ENCODE measurements around the gene RNU6-8. TPM values are rescaled to one million over a fixed set of nuclear protein-coding genes. Genes with fewer than 3 reads are reported as not detected.

The RNU6-8 gene
- total RNA-seq, 1 experiment from 2014 or later = not detected

DNA sequence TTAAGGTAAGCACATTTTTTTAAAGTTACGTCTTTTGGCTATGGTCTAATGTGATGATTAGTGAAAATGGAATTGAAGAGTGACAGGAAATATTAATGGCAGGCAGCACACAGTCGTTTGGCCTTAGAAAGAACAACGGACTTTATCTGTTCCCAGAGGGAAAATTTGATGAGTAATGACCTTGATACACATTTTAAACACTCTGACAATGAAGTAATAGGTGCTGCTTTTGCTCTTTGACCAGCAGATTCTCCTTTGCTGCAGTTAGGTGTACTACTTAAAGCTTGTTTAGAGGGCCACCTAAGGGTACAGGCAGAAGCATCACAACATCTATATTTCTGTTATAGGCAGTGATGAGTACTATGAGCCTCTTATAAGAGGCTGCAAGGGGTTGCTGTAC, 27.1 kb upstream of the RNU6-8 start:
- no peak overlapping the region for H4K8ac ChIP-seq (replicated peaks; ENCODE audit: insufficient read length, low read depth, low read length)
- no peak overlapping the region for H3K56ac ChIP-seq (ENCODE audit: insufficient read length, low read depth, low read length)
- H3K14ac ChIP-seq (ENCODE audit: insufficient read depth, low read length) = no peak overlapping the region
- TF ChIP-seq, protein P1, sequence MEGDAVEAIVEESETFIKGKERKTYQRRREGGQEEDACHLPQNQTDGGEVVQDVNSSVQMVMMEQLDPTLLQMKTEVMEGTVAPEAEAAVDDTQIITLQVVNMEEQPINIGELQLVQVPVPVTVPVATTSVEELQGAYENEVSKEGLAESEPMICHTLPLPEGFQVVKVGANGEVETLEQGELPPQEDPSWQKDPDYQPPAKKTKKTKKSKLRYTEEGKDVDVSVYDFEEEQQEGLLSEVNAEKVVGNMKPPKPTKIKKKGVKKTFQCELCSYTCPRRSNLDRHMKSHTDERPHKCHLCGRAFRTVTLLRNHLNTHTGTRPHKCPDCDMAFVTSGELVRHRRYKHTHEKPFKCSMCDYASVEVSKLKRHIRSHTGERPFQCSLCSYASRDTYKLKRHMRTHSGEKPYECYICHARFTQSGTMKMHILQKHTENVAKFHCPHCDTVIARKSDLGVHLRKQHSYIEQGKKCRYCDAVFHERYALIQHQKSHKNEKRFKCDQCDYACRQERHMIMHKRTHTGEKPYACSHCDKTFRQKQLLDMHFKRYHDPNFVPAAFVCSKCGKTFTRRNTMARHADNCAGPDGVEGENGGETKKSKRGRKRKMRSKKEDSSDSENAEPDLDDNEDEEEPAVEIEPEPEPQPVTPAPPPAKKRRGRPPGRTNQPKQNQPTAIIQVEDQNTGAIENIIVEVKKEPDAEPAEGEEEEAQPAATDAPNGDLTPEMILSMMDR (conservative IDR thresholded peaks at IDR 0.05) = no peak
- no peaks in the 10 kb centered on the region for H4K20me1 ChIP-seq (ENCODE audit: control insufficient read depth, insufficient read depth, insufficient read length)
- H2BK15ac ChIP-seq (ENCODE audit: low read depth, low read length) = no peak overlapping the region
- no CpG with 5 or more reads among the region's 3 CpGs for WGBS (ENCODE audit: extremely low coverage, insufficient read length, low lambda C conversion rate)
- H3K36me3 Mint-ChIP-seq (ENCODE audit: insufficient read depth in 1 of 3, low read depth in 3 of 3) = no peaks in the 10 kb centered on the region; a peak in 1 of 7 replicates
- H2BK5ac ChIP-seq (ENCODE audit: insufficient read length, low read length) = no peak overlapping the region
- H3K27ac Mint-ChIP-seq = no peak overlapping the region
- no peak overlapping the region for H2AFZ ChIP-seq (ENCODE audit: low read length)
- H3K9me3 Mint-ChIP-seq = peaks cover 3% of the 10 kb centered on the region in 2 experiments; a peak in 2 of 5 replicates
- H2BK120ac ChIP-seq (ENCODE audit: low read depth, low read length, poor library complexity, severe bottlenecking) = no peak overlapping the region
- no peak overlapping the region for H3T11ph ChIP-seq (ENCODE audit: low read length)
- H3K23me2 ChIP-seq (ENCODE audit: insufficient read length, low read depth, low read length, poor library complexity, severe bottlenecking) = no peaks in the 10 kb centered on the region
- no peaks in the 10 kb centered on the region for H3K27me3 Mint-ChIP-seq (ENCODE audit: low read depth)
- H3K4me3 Mint-ChIP-seq = no peak overlapping the region
- H3K4ac ChIP-seq (ENCODE audit: low read depth, low read length) = no peak overlapping the region
- no peaks in the 10 kb centered on the region for H3K4me1 Mint-ChIP-seq
- H3K23ac ChIP-seq (ENCODE audit: insufficient read length, low read depth, low read length) = no peak overlapping the region
- no peak overlapping the region for H3K4me2 ChIP-seq (ENCODE audit: insufficient read depth, insufficient read length, low read length)
- H4K5ac ChIP-seq (ENCODE audit: insufficient read length, low read depth, low read length) = no peak overlapping the region
- H3K9ac ChIP-seq (ENCODE audit: extremely low read depth, insufficient read length, low read length) = no peak overlapping the region
- H3K27ac ChIP-seq (ENCODE audit: insufficient read length, low read depth, low read length) = no peak overlapping the region
- no peak overlapping the region for H2BK20ac ChIP-seq (ENCODE audit: low read depth, low read length, poor library complexity, severe bottlenecking)
- H2AK5ac ChIP-seq (ENCODE audit: insufficient read length, low read length) = no peak overlapping the region
- no peaks in the 10 kb centered on the region for H3K79me1 ChIP-seq (ENCODE audit: insufficient read depth, low read depth, low read length, poor library complexity, severe bottlenecking)
- no peak for DNase-seq
- H3K27me3 ChIP-seq (ENCODE audit: insufficient read depth, low read length) = no peaks in the 10 kb centered on the region
- H4K91ac ChIP-seq (ENCODE audit: insufficient read length, low read depth, low read length) = no peak overlapping the region
- no peaks in the 10 kb centered on the region for H3K9me3 ChIP-seq (ENCODE audit: control insufficient read depth, low read depth, low read length)
- no peak overlapping the region for H3K18ac ChIP-seq (ENCODE audit: insufficient read length, low read depth, low read length)
- no peaks in the 10 kb centered on the region for H3K4me1 ChIP-seq (ENCODE audit: insufficient read depth, low read length)
- no peak overlapping the region for H2BK12ac ChIP-seq (ENCODE audit: insufficient read length, low read depth, low read length)
- no peaks in the 10 kb centered on the region for H3K79me2 ChIP-seq (ENCODE audit: insufficient read depth, low read length)

Data from H9 (cell line).